ENCODE measurements around the gene SH3GLB2.
A peak's percentile ranks its signal among the peaks of the same experiment; 100 is the strongest.

- TF ChIP-seq MAX (IDR thresholded peaks at IDR 0.05), result no peak
- peak; percentile 15 for TF ChIP-seq CTCF (IDR thresholded peaks at IDR 0.05; ENCODE audit: low read depth, low read length, missing input control)
- no peak for TF ChIP-seq GABPA (IDR thresholded peaks at IDR 0.05 in 1 of 2, conservative IDR thresholded peaks at IDR 0.05 in 1 of 2)
- no peak for TF ChIP-seq ZBTB33 (IDR thresholded peaks at IDR 0.05)
- TF ChIP-seq RAD21 (IDR thresholded peaks at IDR 0.05), result no peak
Observed at GRCh38 chr9:128992995-128993394, 35.1 kb downstream of the SH3GLB2 start.

All from liver (tissue), 3 donors.